GM23248 (cell line): ENCODE measurements around the gene ARHGAP45. TPM values are rescaled to one million over a fixed set of nuclear protein-coding genes. Genes with fewer than 3 reads are reported as not detected.

Source experiments
- DNase-seq: peaks from one replicate; pipeline ENCODE4 v3.0.0-alpha.2; 2015
- H2AFZ ChIP-seq: fragments of 200-600 bp; sonication (generic); 2 replicates; pipeline ENCODE4 v1.6.1; 2016; ENCODE audit warnings: antibody characterized with exemption
- H3F3A ChIP-seq: fragments of 200-600 bp; sonication (generic); 2 replicates; pipeline ENCODE4 v1.6.1; 2016; ENCODE audit warnings: mild to moderate bottlenecking, antibody characterized with exemption, mixed run types; ENCODE audit not compliant: insufficient read depth
- H3K27ac ChIP-seq: fragments of 200-600 bp; sonication (generic); 2 replicates; pipeline ENCODE4 v1.5.1; 2016; ENCODE audit warnings: mild to moderate bottlenecking
- H3K27me3 ChIP-seq: fragments of 200-600 bp; sonication (generic); replicated peaks from 2 replicates; pipeline ENCODE4 v1.6.1; 2016; ENCODE audit warnings: mild to moderate bottlenecking; ENCODE audit not compliant: insufficient read depth
- H3K36me3 ChIP-seq: fragments of 200-600 bp; sonication (generic); 2 replicates; pipeline ENCODE4 v1.6.1; 2016; ENCODE audit warnings: low read depth, mild to moderate bottlenecking
- H3K4me1 ChIP-seq: fragments of 200-600 bp; sonication (generic); 2 replicates; pipeline ENCODE4 v1.6.1; 2016; ENCODE audit warnings: mild to moderate bottlenecking; ENCODE audit not compliant: insufficient read depth
- H3K4me2 ChIP-seq: fragments of 200-600 bp; sonication (generic); one replicate; pipeline ENCODE4 v1.6.1; 2016; ENCODE audit warnings: mild to moderate bottlenecking; ENCODE audit not compliant: unreplicated experiment
- H3K4me3 ChIP-seq: fragments of 200-600 bp; sonication (generic); 2 replicates; pipeline ENCODE4 v1.5.1; 2016; ENCODE audit warnings: mild to moderate bottlenecking
- H3K79me2 ChIP-seq: fragments of 200-600 bp; sonication (generic); 2 replicates; pipeline ENCODE4 v1.6.1; 2016; ENCODE audit warnings: mild to moderate bottlenecking; ENCODE audit not compliant: insufficient read depth
- H3K9ac ChIP-seq: fragments of 200-600 bp; sonication (generic); 2 replicates; pipeline ENCODE4 v1.6.1; 2016; ENCODE audit warnings: mild to moderate bottlenecking
- H3K9me2 ChIP-seq: fragments of 200-600 bp; sonication (generic); 2 replicates; pipeline ENCODE4 v1.6.1; 2016; ENCODE audit warnings: mixed run types, mild to moderate bottlenecking, moderate library complexity; ENCODE audit not compliant: insufficient read depth
- H3K9me3 ChIP-seq: fragments of 200-600 bp; sonication (generic); one replicate; pipeline ENCODE4 v1.6.1; 2017; ENCODE audit warnings: low read depth
- H4K20me1 ChIP-seq: fragments of 200-600 bp; sonication (generic); 2 replicates; pipeline ENCODE4 v1.6.0; 2016; ENCODE audit not compliant: insufficient read depth
- EZH2 ChIP-seq: fragments of 200-600 bp; sonication (generic); IDR thresholded peaks from 2 replicates; pipeline ENCODE4 v1.6.1; 2018; ENCODE audit warnings: antibody characterized with exemption, mild to moderate bottlenecking; ENCODE audit not compliant: insufficient read depth, poor library complexity, severe bottlenecking
- EZH2phosphoT487 ChIP-seq: fragments of 200-600 bp; sonication (generic); IDR thresholded peaks from 2 replicates; pipeline ENCODE4 v1.6.1; 2018; ENCODE audit warnings: antibody characterized with exemption, moderate library complexity, mild to moderate bottlenecking, low read depth; ENCODE audit not compliant: insufficient read depth
- WGBS, 2 experiments: methylation state at CpG; one replicate each; pipeline ENCODE4 v1.1.6; 2015 to 2017; ENCODE audit warnings: low lambda C conversion rate in 2 of 2, low coverage in 1 of 2; ENCODE audit errors: missing lambda C conversion rate in 2 of 2; 5-methylcytosine and 5-hydroxymethylcytosine counted together
- in situ Hi-C: fragments of 300-500 bp; cut with MboI; formaldehyde crosslinking; loops from 2 replicates; pipeline ENCODE4 v1.15.0; 2020
- polyA plus RNA-seq: library from polyadenylated mRNA; unstranded; fragments of >200 nt; fragmentation: Nextera tagmentation; extraction: Ambion mirVana; gene quantifications from 2 replicates; pipeline ENCODE4 v1.2.1, GENCODE V29; 2016
- total RNA-seq: library from RNA; depleted of rRNA; stranded (reverse); fragments of >200 nt; shearing (Covaris generic); gene quantifications from 2 replicates; pipeline ENCODE4 v1.2.3, GENCODE V29; 2014

Gene ARHGAP45
- total and polyA plus RNA-seq, 2 experiments from 2014 or later = 3.5 to 6.3 TPM

DNA sequence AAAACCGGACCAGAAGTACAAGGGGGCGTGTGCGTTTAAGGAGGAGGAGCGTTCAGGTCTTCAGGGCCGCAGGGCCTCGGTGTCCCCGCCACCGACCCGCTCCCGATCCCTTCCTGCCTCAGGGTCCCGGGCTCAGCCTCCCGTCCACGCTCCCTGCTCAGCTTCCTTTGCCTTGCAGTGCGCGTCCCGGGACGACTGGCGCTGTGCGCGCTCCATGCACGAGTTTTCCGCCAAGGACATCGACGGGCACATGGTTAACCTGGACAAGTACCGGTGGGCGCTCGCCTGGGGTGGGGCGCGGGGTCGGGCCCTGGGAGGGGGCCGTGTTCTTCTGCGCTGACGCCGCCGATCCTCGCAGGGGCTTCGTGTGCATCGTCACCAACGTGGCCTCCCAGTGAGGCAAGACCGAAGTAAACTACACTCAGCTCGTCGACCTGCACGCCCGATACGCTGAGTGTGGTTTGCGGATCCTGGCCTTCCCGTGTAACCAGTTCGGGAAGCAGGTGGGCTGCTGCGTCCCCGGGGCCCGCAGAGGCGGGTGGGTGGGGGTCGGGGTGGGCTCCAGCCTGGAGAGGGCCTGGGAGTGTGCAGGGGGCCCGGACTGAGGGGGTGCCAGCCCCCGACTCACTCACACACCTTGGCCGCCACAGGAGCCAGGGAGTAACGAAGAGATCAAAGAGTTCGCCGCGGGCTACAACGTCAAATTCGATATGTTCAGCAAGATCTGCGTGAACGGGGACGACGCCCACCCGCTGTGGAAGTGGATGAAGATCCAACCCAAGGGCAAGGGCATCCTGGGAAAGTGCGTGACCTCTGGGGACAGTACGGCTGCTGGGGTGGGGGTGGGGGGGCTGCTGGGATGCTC is 38.3 kb downstream of the ARHGAP45 start:
- peaks cover 26% of the 10 kb centered on the region; the same call in 1 of the 2 replicates for H3F3A ChIP-seq
- TF ChIP-seq EZH2phosphoT487 (no peak), EZH2 (no peak)
- peak overlapping the region; percentile 87 for H3K27ac ChIP-seq
- H3K4me2 ChIP-seq = peak overlapping the region; percentile 78
- in situ Hi-C loops = no loop called here
- H3K4me1 ChIP-seq = peaks cover 19% of the 10 kb centered on the region
- peak; percentile 72 for DNase-seq
- no peaks in the 10 kb centered on the region; the same call in 1 of the 2 replicates for H3K36me3 ChIP-seq
- H4K20me1 ChIP-seq = no peaks in the 10 kb centered on the region
- no peaks in the 10 kb centered on the region for H3K9me2 ChIP-seq
- WGBS, 2 experiments = 15 to 20% methylated on average over 41 to 69 of the region's 69 CpGs
- peak overlapping the region; percentile 71 for H3K4me3 ChIP-seq
- no peak overlapping the region for H2AFZ ChIP-seq
- H3K79me2 ChIP-seq = 0 out of 2 replicates have a peak, but pooled peaks cover 5% of the 10 kb centered on the region
- H3K9ac ChIP-seq = peak overlapping the region; percentile 88
- no peaks in the 10 kb centered on the region for H3K9me3 ChIP-seq
- H3K27me3 ChIP-seq = no peaks in the 10 kb centered on the region

DNA sequence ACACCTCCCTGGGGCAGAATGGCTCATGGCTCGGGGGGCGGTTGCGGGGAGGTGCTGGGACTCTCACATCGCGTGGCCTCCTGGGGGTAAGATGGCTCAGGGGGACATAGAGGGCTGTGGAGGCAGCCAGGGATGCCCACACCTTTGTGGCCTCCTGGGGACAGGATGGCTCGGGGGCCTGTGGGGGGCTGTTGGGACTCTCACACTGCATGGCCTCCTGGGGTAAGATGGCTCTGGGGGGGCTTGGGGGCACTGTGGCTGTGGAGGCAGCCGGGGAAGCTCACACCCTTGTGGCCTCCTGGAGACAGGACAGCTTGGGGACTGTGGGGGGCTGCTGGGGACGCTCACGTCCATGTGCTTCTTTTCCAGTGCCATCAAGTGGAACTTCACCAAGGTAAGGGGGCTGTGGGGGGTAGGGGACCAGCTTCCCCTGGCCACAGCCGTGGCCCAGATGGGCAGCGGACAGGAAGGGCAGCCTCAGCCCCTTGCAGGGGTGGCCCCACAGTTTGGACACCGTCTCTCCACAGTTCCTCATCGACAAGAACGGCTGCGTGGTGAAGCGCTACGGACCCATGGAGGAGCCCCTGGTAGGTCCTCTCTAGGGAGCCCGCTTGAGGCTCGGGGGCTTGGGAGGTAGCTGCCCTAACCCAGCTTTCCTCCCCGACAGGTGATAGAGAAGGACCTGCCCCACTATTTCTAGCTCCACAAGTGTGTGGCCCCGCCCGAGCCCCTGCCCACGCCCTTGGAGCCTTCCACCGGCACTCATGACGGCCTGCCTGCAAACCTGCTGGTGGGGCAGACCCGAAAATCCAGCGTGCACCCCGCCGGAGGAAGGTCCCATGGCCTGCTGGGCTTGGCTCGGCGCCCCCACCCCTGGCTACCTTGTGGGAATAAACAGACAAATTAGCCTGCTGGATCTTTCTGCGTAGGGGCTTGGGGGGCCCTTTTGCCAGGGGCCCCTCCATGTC is 39.2 kb downstream of the ARHGAP45 start:
- Histone ChIP-seq H3K4me1 (peaks cover 19% of the 10 kb centered on the region), H3K9me3 (no peaks in the 10 kb centered on the region), H4K20me1 (no peaks in the 10 kb centered on the region), H3K79me2 (0 out of 2 replicates have a peak, but pooled peaks cover 5% of the 10 kb centered on the region), H3K9ac (peak overlapping the region; percentile 88; the same call in 1 of the 2 replicates), H2AFZ (no peak overlapping the region), H3K27ac (no peak overlapping the region), H3K4me3 (peak overlapping the region; percentile 71; the same call in 1 of the 2 replicates), H3F3A (peaks cover 20% of the 10 kb centered on the region; the same call in 1 of the 2 replicates), H3K9me2 (no peaks in the 10 kb centered on the region), H3K4me2 (no peak overlapping the region), H3K27me3 (no peaks in the 10 kb centered on the region), H3K36me3 (no peaks in the 10 kb centered on the region; the same call in 1 of the 2 replicates)
- in situ Hi-C loops = no loop called here
- WGBS, 2 experiments = 90 to 91% methylated on average over 28 to 32 of the region's 32 CpGs
- TF ChIP-seq EZH2phosphoT487 (no peak), EZH2 (no peak)
- peak; percentile 31 for DNase-seq

DNA sequence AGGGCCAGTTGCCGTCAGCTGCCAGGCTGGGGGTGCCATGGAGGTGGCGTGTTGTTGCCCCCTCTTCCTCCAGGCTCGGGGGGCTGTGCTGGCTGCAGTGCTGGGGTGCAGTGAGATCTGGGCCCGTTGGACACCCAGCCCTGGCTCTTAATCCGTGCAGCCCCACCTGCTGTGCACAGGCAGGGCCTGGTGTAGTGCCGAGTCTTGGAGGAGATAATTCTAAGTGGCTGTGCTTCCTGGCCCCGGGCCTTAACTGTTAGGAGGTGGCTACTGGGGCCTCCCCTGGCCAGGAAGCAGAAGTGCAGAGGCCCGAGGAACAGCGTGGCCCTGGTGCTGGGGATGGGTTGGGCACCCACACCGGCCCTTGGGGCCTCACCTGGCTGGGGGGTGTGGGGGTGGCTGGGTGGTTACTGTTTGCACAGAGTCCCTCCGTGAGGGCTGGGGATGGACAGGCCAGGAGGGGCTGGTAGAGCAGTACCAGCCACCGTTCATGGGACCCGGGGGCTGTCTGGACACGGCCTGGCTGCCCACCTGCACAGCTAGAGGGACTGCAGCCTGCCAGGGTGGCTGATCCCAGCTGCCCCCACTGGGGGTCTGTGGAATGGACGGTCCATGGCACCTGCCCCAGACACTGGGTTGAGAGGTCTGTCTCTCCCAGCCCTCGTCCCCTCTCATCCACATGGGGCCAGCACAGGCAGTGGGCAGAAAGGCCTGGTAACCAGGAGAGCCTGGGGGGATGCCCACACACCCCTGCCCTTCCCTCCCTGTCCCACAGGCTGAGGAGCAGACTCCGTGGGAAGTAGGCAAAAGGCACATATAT is 40.1 kb downstream of the ARHGAP45 start:
- Histone ChIP-seq H3K4me1 (peaks cover 11% of the 10 kb centered on the region), H3K27me3 (no peaks in the 10 kb centered on the region), H3K9me3 (no peaks in the 10 kb centered on the region), H3K9me2 (no peaks in the 10 kb centered on the region), H3K27ac (no peak overlapping the region), H3K79me2 (0 out of 2 replicates have a peak, but pooled peaks cover 5% of the 10 kb centered on the region), H3K4me2 (no peak overlapping the region), H3K4me3 (no peak overlapping the region), H3K9ac (no peak overlapping the region), H4K20me1 (no peaks in the 10 kb centered on the region), H3F3A (peaks cover 16% of the 10 kb centered on the region; the same call in 1 of the 2 replicates), H2AFZ (no peak overlapping the region), H3K36me3 (no peaks in the 10 kb centered on the region; the same call in 1 of the 2 replicates)
- peak; percentile 82 for DNase-seq
- in situ Hi-C loops = no loop called here
- WGBS, 2 experiments = 52 to 62% methylated on average over 13 to 17 of the region's 17 CpGs
- TF ChIP-seq EZH2 (no peak), EZH2phosphoT487 (no peak)
